Adrenal gland (tissue), 5 donors: ENCODE results near the gene NYNRIN.

Experiments used
- POLR2A ChIP-seq, 2 donors: fragments of 450-650 bp; IDR thresholded peaks; one replicate each; pipeline ENCODE4 v1.6.1; 2017; ENCODE audit warnings: antibody characterized with exemption in 2 of 2, mild to moderate bottlenecking in 2 of 2, moderate library complexity in 1 of 2
- TF ChIP-seq, protein P1 (sequence below), 6 experiments: fragments of 450-650 bp in 4 of 6; fragments of 200-600 bp in 2 of 6; sonication (generic) in 1 of 6; IDR thresholded peaks; 1 replicate in 5 of 6; 2 replicates in 1 of 6; pipeline versions ENCODE4 v1.5.1 to v1.8.0; 2016 to 2021; ENCODE audit warnings: antibody characterized with exemption in 6 of 6, mild to moderate bottlenecking in 2 of 6, moderate library complexity in 1 of 6
- donor health status: DM: no; HTN: no; CAD: no.

DNA sequence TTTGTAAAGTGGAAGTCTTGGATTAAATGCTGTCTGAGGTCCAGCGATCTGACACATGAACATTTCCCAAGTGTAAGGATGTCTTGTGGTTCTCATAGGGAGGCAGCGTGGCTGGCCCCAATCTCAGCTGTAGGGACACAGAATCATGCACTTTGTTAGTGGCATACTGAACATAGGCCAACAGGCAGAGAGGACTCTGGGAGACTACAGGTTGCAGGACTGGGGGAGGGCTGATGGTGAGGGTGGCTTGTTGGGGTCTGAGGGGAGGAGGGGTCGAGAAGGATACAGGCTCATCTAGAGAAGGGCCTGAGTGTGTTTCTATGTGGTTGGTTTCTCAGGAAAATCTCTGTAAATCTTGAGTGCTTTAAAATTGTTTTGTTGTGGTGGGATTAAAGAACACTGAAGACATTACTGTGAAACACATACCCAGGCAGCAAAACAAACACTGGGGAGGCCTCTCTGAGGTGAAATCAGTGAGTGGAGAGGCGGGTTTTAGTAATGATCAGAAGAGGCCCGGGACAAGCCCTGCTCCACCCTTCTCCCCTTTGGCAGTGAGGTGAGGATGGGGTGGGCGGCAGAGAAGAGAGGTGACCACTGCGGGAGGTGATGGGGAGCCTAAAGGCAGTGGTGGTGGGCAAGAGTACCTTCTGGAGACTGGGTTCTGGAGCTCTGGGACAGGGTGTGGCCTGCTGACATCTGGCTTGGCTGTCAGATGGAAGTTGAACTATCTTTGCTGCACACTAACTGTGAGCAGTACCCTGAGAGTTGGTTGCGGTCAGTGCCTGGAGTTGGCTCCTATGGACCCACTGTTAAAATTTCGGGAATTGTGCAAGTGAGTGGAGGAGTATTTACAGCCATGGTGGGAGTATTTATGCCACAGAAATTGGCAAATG lies 3.3 kb downstream of the NYNRIN start:
- no peak for TF ChIP-seq POLR2A (IDR thresholded peaks at IDR 0.05)
- TF ChIP-seq, protein P1, sequence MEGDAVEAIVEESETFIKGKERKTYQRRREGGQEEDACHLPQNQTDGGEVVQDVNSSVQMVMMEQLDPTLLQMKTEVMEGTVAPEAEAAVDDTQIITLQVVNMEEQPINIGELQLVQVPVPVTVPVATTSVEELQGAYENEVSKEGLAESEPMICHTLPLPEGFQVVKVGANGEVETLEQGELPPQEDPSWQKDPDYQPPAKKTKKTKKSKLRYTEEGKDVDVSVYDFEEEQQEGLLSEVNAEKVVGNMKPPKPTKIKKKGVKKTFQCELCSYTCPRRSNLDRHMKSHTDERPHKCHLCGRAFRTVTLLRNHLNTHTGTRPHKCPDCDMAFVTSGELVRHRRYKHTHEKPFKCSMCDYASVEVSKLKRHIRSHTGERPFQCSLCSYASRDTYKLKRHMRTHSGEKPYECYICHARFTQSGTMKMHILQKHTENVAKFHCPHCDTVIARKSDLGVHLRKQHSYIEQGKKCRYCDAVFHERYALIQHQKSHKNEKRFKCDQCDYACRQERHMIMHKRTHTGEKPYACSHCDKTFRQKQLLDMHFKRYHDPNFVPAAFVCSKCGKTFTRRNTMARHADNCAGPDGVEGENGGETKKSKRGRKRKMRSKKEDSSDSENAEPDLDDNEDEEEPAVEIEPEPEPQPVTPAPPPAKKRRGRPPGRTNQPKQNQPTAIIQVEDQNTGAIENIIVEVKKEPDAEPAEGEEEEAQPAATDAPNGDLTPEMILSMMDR (IDR thresholded peaks at IDR 0.05): no peak
